ENCODE results near the gene NDUFA1.
"Not testable (repeated sequence)": the region's sequence is repeated elsewhere in the genome, so short reads cannot be mapped to it uniquely, and the experiment has no call there.

Gene NDUFA1

GRCh38 chrX:119916310-119916709 is 44.7 kb downstream of the NDUFA1 start:
- no peak for DNase-seq

- DNase-seq = no peak
Observed at GRCh38 chrX:119917877-119918276, 46.2 kb downstream of the NDUFA1 start.

- no peak for DNase-seq
Observed at GRCh38 chrX:119919835-119920585, 48.4 kb downstream of the NDUFA1 start.

GRCh38 chrX:119922391-119922790 is 50.8 kb downstream of the NDUFA1 start:
- not testable (repeated sequence) for DNase-seq
